PC-9 (cell line): ENCODE measurements around the gene S1PR4. TPM values are rescaled to one million over a fixed set of nuclear protein-coding genes. Genes with fewer than 3 reads are reported as not detected.

Experiments
- BruUV-seq: library from RNA; stranded (reverse); fragments of 400-500 nt; replicated peaks from 2 replicates; lab custom pipeline; 2021; lab: Mats Ljungman, UMichigan
- CTCF ChIA-PET: fragments of 300-600 bp; sonication (Branson Sonifier 250); formaldehyde crosslinking; loops from one replicate; lab custom pipeline; 2022; ENCODE audit warnings: antibody characterized with exemption; lab: Charles Lee
- POLR2A ChIA-PET: fragments of 300-600 bp; sonication (Branson Sonifier 250); formaldehyde crosslinking; loops from one replicate; lab custom pipeline; 2022; ENCODE audit warnings: antibody characterized with exemption; ENCODE audit not compliant: unreplicated experiment; lab: Charles Lee
- DNase-seq, 2 experiments: peaks; one replicate each; pipeline versions ENCODE4 v3.0.0 to v3.0.0-alpha.2; 2015 to 2022; ENCODE audit warnings: mixed read lengths in 1 of 2
- H2AFZ ChIP-seq: fragments of 200-600 bp; sonication (generic); 2 replicates; pipeline ENCODE4 v1.8.1; 2017; ENCODE audit warnings: antibody characterized with exemption
- H3F3A ChIP-seq: fragments of 200-600 bp; sonication (generic); 2 replicates; pipeline ENCODE4 v1.8.1; 2017; ENCODE audit warnings: antibody characterized with exemption, mild to moderate bottlenecking, low read depth; ENCODE audit not compliant: insufficient read depth
- H3K27ac ChIP-seq: fragments of 200-600 bp; sonication (generic); 2 replicates; pipeline ENCODE4 v1.6.1; 2016; ENCODE audit warnings: mixed run types
- H3K27me3 ChIP-seq: fragments of 200-600 bp; sonication (generic); 2 replicates; pipeline ENCODE4 v1.6.1; 2016; ENCODE audit warnings: low read depth, mixed run types; ENCODE audit not compliant: insufficient read depth
- H3K36me3 ChIP-seq: fragments of 200-600 bp; sonication (generic); 2 replicates; pipeline ENCODE4 v1.6.1; 2016; ENCODE audit warnings: low read depth, mixed run types
- H3K4me1 ChIP-seq: fragments of 200-600 bp; sonication (generic); replicated peaks from 2 replicates; pipeline ENCODE4 v1.6.1; 2016; ENCODE audit warnings: mixed run types; ENCODE audit not compliant: insufficient read depth
- H3K4me2 ChIP-seq: fragments of 200-600 bp; sonication (generic); 2 replicates; pipeline ENCODE4 v1.6.1; 2017; ENCODE audit warnings: mixed run types
- H3K4me3 ChIP-seq: fragments of 200-600 bp; sonication (generic); 2 replicates; pipeline ENCODE4 v1.6.1; 2016; ENCODE audit warnings: mixed run types
- H3K79me2 ChIP-seq: fragments of 200-600 bp; sonication (generic); 2 replicates; pipeline ENCODE4 v1.6.1; 2017; ENCODE audit warnings: low read depth, mixed run types
- H3K9me2 ChIP-seq: fragments of 200-600 bp; sonication (generic); 2 replicates; pipeline ENCODE4 v1.8.1; 2017; ENCODE audit warnings: mild to moderate bottlenecking; ENCODE audit not compliant: insufficient read depth
- H3K9me3 ChIP-seq: fragments of 200-600 bp; sonication (generic); 2 replicates; pipeline ENCODE4 v1.8.1; 2016; ENCODE audit warnings: low read depth; ENCODE audit not compliant: insufficient read depth
- H4K20me1 ChIP-seq: fragments of 200-600 bp; sonication (generic); 2 replicates; pipeline ENCODE4 v1.8.1; 2017; ENCODE audit not compliant: insufficient read depth
- CTCF ChIP-seq: fragments of 200-600 bp; sonication (generic); conservative IDR thresholded peaks from 2 replicates; pipeline ENCODE4 v1.6.1; 2017; ENCODE audit warnings: mixed run types, antibody characterized with exemption, mild to moderate bottlenecking, moderate library complexity
- EZH2 ChIP-seq: fragments of 200-600 bp; sonication (generic); IDR thresholded peaks from 2 replicates; pipeline ENCODE4 v1.8.0; 2017; ENCODE audit warnings: antibody characterized with exemption, low read depth
- intact Hi-C: fragments of 100-400 bp; cut with micrococcal nuclease; formaldehyde crosslinking; loops from one replicate; pipeline ENCODE4 v1.10.0; 2022; ENCODE audit not compliant: unreplicated experiment
- total RNA-seq: library from RNA; stranded (reverse); gene quantifications from 2 replicates; pipeline ENCODE4 v1.2.3, GENCODE V29; 2021

Gene S1PR4
- total RNA-seq, 1 experiment from 2014 or later: 0.37 TPM

GRCh38 chr19:3185461-3186159, 7.0 kb downstream of the S1PR4 start, which contains the start of gene NCLN:
TSS of gene NCLN (plus strand) at chr19:3185930. CDS start at chr19:3186031, 101 bp downstream.
- Histone ChIP-seq H3K27ac (no peak within 1 kb of the TSS), H3K79me2 (peaks cover 40% of the 10 kb centered on the region), H3K4me3 (peak within 1 kb of the TSS; percentile 73), H3K4me2 (peak within 1 kb of the TSS; percentile 94), H4K20me1 (peaks cover 13% of the 10 kb centered on the region), H3K27me3 (no peaks in the 10 kb centered on the region), H3K9me2 (no peaks in the 10 kb centered on the region), H2AFZ (peak within 1 kb of the TSS; percentile 89), H3F3A (no peaks in the 10 kb centered on the region; the same call in 1 of the 2 replicates), H3K9me3 (no peaks in the 10 kb centered on the region), H3K36me3 (no peaks in the 10 kb centered on the region), H3K4me1 (0 out of 2 replicates have a peak, but pooled peaks cover 8% of the 10 kb centered on the region)
- ChIA-PET POLR2A (interaction anchor here (0.6 kb wide), 1 partner anchor 90 kb away, joined by 14 read pairs; no protein-coding TSS in a partner anchor), CTCF (no interaction called here)
- peak; percentile 74 to 87 for DNase-seq
- TF ChIP-seq CTCF (no peak), EZH2 (no peak)
- BruUV-seq: no TSS peak
- intact Hi-C loops: loop anchor here (1.0 kb wide), 1 partner anchor 235 kb away; no protein-coding TSS in a partner anchor

GRCh38 chr19:3186160-3186688, 7.7 kb downstream of the S1PR4 start:
- Histone ChIP-seq H3K4me3 (peak overlapping the region; percentile 73), H3K4me1 (0 out of 2 replicates have a peak, but pooled peaks cover 8% of the 10 kb centered on the region), H3K36me3 (no peaks in the 10 kb centered on the region), H3K79me2 (peaks cover 40% of the 10 kb centered on the region), H2AFZ (peak overlapping the region; percentile 78), H3F3A (no peaks in the 10 kb centered on the region; the same call in 1 of the 2 replicates), H3K4me2 (peak overlapping the region; percentile 87), H3K27me3 (no peaks in the 10 kb centered on the region), H3K27ac (no peak overlapping the region), H3K9me2 (no peaks in the 10 kb centered on the region), H3K9me3 (no peaks in the 10 kb centered on the region), H4K20me1 (peaks cover 13% of the 10 kb centered on the region)
- no peak for DNase-seq
- no TSS peak for BruUV-seq
- ChIA-PET POLR2A (no interaction called here), CTCF (no interaction called here)
- no peak for TF ChIP-seq CTCF
- no peak for TF ChIP-seq EZH2
- intact Hi-C loops: no loop called here

GRCh38 chr19:3186891-3187661, 8.5 kb downstream of the S1PR4 start:
- H3K4me1 ChIP-seq: 0 out of 2 replicates have a peak, but pooled peaks cover 8% of the 10 kb centered on the region
- TF ChIP-seq EZH2: no peak
- no peak for TF ChIP-seq CTCF
- intact Hi-C loops: no loop called here
- peaks cover 13% of the 10 kb centered on the region for H4K20me1 ChIP-seq
- no peaks in the 10 kb centered on the region; the same call in 1 of the 2 replicates for H3F3A ChIP-seq
- no peaks in the 10 kb centered on the region for H3K27me3 ChIP-seq
- H3K27ac ChIP-seq: no peak overlapping the region
- ChIA-PET POLR2A (no interaction called here), CTCF (no interaction called here)
- BruUV-seq: TSS peak; percentile 28
- H3K9me2 ChIP-seq: no peaks in the 10 kb centered on the region
- H3K9me3 ChIP-seq: no peaks in the 10 kb centered on the region
- no peak overlapping the region for H2AFZ ChIP-seq
- H3K79me2 ChIP-seq: peaks cover 40% of the 10 kb centered on the region
- H3K4me3 ChIP-seq: peak overlapping the region; percentile 73
- no peak for DNase-seq
- H3K36me3 ChIP-seq: no peaks in the 10 kb centered on the region
- peak overlapping the region; percentile 87 for H3K4me2 ChIP-seq
